ENCODE measurements around the gene COX19.

Gene COX19

GRCh38 chr7:984361-985126, 9.2 kb upstream of the COX19 start:
- TF ChIP-seq CTCF (IDR thresholded peaks at IDR 0.05; ENCODE audit: low read depth, low read length, missing control alignments): no peak
- no peak overlapping the region for H3K4me3 ChIP-seq (ENCODE audit: low read depth, low read length)
- no peak for DNase-seq (ENCODE audit: low read depth)

- DNase-seq (ENCODE audit: low read depth): no peak
- H3K4me3 ChIP-seq (ENCODE audit: low read depth, low read length): no peak overlapping the region
- TF ChIP-seq CTCF (IDR thresholded peaks at IDR 0.05; ENCODE audit: low read depth, low read length, missing control alignments): no peak
Measured at GRCh38 chr7:983616-984071, 8.3 kb upstream of the COX19 start.

- no peak for DNase-seq (ENCODE audit: low read depth)
- no peak for TF ChIP-seq CTCF (IDR thresholded peaks at IDR 0.05; ENCODE audit: low read depth, low read length, missing control alignments)
- H3K4me3 ChIP-seq (ENCODE audit: low read depth, low read length): no peak within 1 kb of the TSS
Measured at GRCh38 chr7:983004-983615, 7.8 kb upstream of the COX19 start, which contains the start of gene CYP2W1. TSS of gene CYP2W1 (plus strand) at chr7:983181. CDS start at chr7:983212, 31 bp downstream.

DNA sequence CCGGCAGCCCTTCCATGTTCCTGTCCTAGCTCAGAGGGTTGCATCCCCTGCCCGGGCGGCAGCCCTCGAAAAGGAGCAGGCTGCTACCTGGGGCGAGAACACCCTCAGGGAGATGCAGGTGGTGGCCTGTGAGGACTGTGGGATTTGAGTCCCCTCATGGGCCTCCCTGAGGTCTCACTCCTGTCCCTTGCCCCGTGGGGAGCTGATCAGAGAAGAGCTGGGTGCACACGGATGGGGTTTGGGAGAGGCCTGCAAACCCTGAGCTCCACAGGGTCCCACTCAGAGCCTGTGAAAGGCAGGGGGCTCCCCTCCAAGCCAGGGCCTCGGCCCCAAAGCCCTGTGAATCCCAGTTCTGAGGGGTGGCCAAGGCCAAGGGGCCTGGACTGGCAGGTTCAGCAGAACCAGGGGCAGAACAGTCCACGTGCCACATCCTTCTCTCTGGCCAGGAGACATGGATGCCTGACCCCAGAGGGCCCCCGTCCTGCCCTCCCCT, 7.2 kb upstream of the COX19 start:
- no peak overlapping the region for H3K4me3 ChIP-seq (ENCODE audit: low read depth, low read length)
- TF ChIP-seq CTCF (IDR thresholded peaks at IDR 0.05; ENCODE audit: low read depth, low read length, missing control alignments): no peak
- DNase-seq (ENCODE audit: low read depth): no peak

DNA sequence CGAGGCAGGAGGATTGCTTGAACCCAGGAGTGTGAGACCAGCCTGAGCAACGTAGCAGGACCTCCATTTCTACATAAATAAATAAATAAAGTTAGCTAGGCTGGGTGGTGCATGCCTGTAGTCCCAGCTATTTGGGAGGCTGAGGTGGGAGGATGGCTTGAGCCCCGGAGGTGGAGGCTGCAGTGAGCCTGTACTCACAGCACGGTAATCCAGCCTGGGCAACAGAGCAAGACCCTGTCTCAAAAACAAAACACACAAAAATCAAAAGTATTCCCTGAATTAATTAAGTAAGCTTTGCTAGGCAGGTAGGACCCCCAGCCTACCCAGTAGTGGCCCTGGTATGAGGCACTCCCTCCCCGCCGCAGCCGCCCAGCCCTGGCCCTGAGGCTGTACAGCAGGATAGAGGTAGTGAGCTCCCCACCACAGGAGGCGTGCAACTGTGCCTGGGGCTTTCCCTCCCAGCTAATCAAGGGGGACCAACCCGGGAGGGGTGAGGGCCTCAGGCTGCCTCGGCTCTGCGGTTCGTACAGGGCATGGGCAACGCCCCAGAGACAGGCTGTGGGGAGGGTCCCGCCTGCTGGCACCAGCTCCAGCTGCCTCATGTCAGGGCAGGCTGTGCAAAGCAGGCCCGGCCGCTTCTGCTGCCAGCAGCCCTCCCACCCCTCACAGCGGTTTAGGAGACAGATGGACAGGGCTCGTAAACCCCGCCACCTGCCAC, 6.6 kb upstream of the COX19 start:
- no peak for DNase-seq (ENCODE audit: low read depth)
- H3K4me3 ChIP-seq (ENCODE audit: low read depth, low read length): no peak overlapping the region
- TF ChIP-seq CTCF (IDR thresholded peaks at IDR 0.05; ENCODE audit: low read depth, low read length, missing control alignments): no peak

- no peak for DNase-seq (ENCODE audit: low read depth)
- H3K4me3 ChIP-seq (ENCODE audit: low read depth, low read length): no peak overlapping the region
- TF ChIP-seq CTCF (IDR thresholded peaks at IDR 0.05; ENCODE audit: low read depth, low read length, missing control alignments): no peak
Measured at GRCh38 chr7:979886-980571, 4.7 kb upstream of the COX19 start.
